ENCODE results near the gene DDR2. TPM values are rescaled to one million over a fixed set of nuclear protein-coding genes. Genes with fewer than 3 reads are reported as not detected.
"Not testable (repeated sequence)": the region's sequence is repeated elsewhere in the genome, so short reads cannot be mapped to it uniquely, and the experiment has no call there.

The DDR2 gene
- total and polyA plus RNA-seq, 8 donors, result 28.5 to 47.9 (median 45.0) TPM

GRCh38 chr1:162726555-162726954, 94.3 kb downstream of the DDR2 start:
- ATAC-seq (no peak), DNase-seq (no peak)
- no peaks in the 10 kb centered on the region for H3K9me3 ChIP-seq
- intact Hi-C loops (cut with DNase I), result no loop called here
- H3K27me3 ChIP-seq, result no peaks in the 10 kb centered on the region
- H3K4me1 ChIP-seq, result no peaks in the 10 kb centered on the region
- no peaks in the 10 kb centered on the region for H3K36me3 ChIP-seq
- H3K4me3 ChIP-seq, result no peak overlapping the region
- TF ChIP-seq CTCF (IDR thresholded peaks at IDR 0.05), result no peak
- H3K27ac ChIP-seq, result no peak overlapping the region

GRCh38 chr1:162727493-162727892, 95.2 kb downstream of the DDR2 start:
- not testable (repeated sequence) for H3K4me1 ChIP-seq, H3K36me3 ChIP-seq, H3K9me3 ChIP-seq

GRCh38 chr1:162728573-162728972, 96.3 kb downstream of the DDR2 start:
- Histone ChIP-seq H3K4me3 (no peak overlapping the region), H3K27ac (no peak overlapping the region), H3K4me1 (no peaks in the 10 kb centered on the region), H3K27me3 (no peaks in the 10 kb centered on the region), H3K9me3 (no peaks in the 10 kb centered on the region), H3K36me3 (no peaks in the 10 kb centered on the region)
- no peak for ATAC-seq
- no peak for TF ChIP-seq CTCF (IDR thresholded peaks at IDR 0.05)
- DNase-seq, result no peak
- intact Hi-C loops (cut with DNase I), result no loop called here

More at GRCh38 chr1:162727493-162727892, 95.2 kb downstream of the DDR2 start:
- H3K27me3 ChIP-seq; DNase-seq; ATAC-seq; H3K27ac ChIP-seq; H3K4me3 ChIP-seq; intact Hi-C loops (cut with DNase I): not testable (repeated sequence)

GRCh38 chr1:162729195-162729774, 97.0 kb downstream of the DDR2 start:
- H3K4me3 ChIP-seq; H3K4me1 ChIP-seq; DNase-seq; H3K36me3 ChIP-seq; H3K27ac ChIP-seq; H3K27me3 ChIP-seq; ATAC-seq; H3K9me3 ChIP-seq; intact Hi-C loops (cut with DNase I): not testable (repeated sequence)

- TF ChIP-seq CTCF (IDR thresholded peaks at IDR 0.05), result no peak
- no peak for ATAC-seq
- intact Hi-C loops (cut with DNase I), result no loop called here
Observed at GRCh38 chr1:162732094-162732493, 99.8 kb downstream of the DDR2 start.

GRCh38 chr1:162732566-162733335, 100.5 kb downstream of the DDR2 start:
- intact Hi-C loops (cut with DNase I), result no loop called here
- Histone ChIP-seq H3K36me3 (no peaks in the 10 kb centered on the region), H3K27ac (peak overlapping the region in 1 of 2 donors; percentile 53), H3K4me3 (no peak overlapping the region), H3K27me3 (no peaks in the 10 kb centered on the region), H3K4me1 (peaks cover 0 to 10% of the 10 kb centered on the region in 2 donors), H3K9me3 (no peaks in the 10 kb centered on the region)
- ATAC-seq (peak; percentile 51), DNase-seq (peak in 2 of 4 donors; percentile 26 to 68)
- TF ChIP-seq CTCF (IDR thresholded peaks at IDR 0.05), result no peak

More at GRCh38 chr1:162732094-162732493, 99.8 kb downstream of the DDR2 start:
- H3K9me3 ChIP-seq, result no peaks in the 10 kb centered on the region
- H3K4me1 ChIP-seq, result peaks cover 0 to 10% of the 10 kb centered on the region in 2 donors
- H3K36me3 ChIP-seq, result no peaks in the 10 kb centered on the region
- H3K4me3 ChIP-seq, result no peak overlapping the region
- H3K27me3 ChIP-seq, result no peaks in the 10 kb centered on the region
- no peak for DNase-seq
- peak overlapping the region in 1 of 2 donors; percentile 53 for H3K27ac ChIP-seq
